Liver (tissue), 9 donors: ENCODE results near the gene ABCB1. TPM values are rescaled to one million over a fixed set of nuclear protein-coding genes. Genes with fewer than 3 reads are reported as not detected.

Experiments
- DNase-seq: peaks from one replicate; pipeline ENCODE4 v3.0.0-alpha.2; 2017; ENCODE audit warnings: low spot score
- H3K27ac ChIP-seq, 2 donors: one replicate each; pipeline ENCODE4 v1.7.0; 2013; ENCODE audit warnings: inconsistent platforms in 2 of 2, low read length in 2 of 2, control low read depth in 1 of 2, low read depth in 1 of 2, mild to moderate bottlenecking in 1 of 2
- H3K27me3 ChIP-seq, 4 donors: one replicate each; pipeline versions ENCODE4 v1.6.1 to v1.7.0; 2013; ENCODE audit warnings: low read length in 3 of 4, inconsistent platforms in 1 of 4, mild to moderate bottlenecking in 1 of 4, moderate library complexity in 1 of 4; ENCODE audit not compliant: control insufficient read depth in 4 of 4, insufficient read depth in 4 of 4
- H3K36me3 ChIP-seq, 4 donors: one replicate each; pipeline versions ENCODE4 v1.6.1 to v1.7.0; 2013; ENCODE audit warnings: low read length in 3 of 4, mild to moderate bottlenecking in 3 of 4, low read depth in 1 of 4, moderate library complexity in 1 of 4; ENCODE audit not compliant: control insufficient read depth in 4 of 4, insufficient read depth in 3 of 4
- H3K4me1 ChIP-seq, 4 donors: one replicate each; pipeline versions ENCODE4 v1.6.1 to v1.7.0; 2013; ENCODE audit warnings: low read length in 3 of 4, mild to moderate bottlenecking in 3 of 4, moderate library complexity in 1 of 4; ENCODE audit not compliant: control insufficient read depth in 4 of 4, insufficient read depth in 4 of 4
- H3K4me3 ChIP-seq, 3 donors: one replicate each; pipeline versions ENCODE4 v1.6.1 to v1.7.0; 2013; ENCODE audit warnings: low read length in 3 of 3, control low read depth in 1 of 3, low read depth in 1 of 3, mild to moderate bottlenecking in 1 of 3
- H3K9ac ChIP-seq, 2 donors: one replicate each; pipeline ENCODE4 v1.7.0; 2013; ENCODE audit warnings: low read length in 2 of 2, mild to moderate bottlenecking in 2 of 2, moderate library complexity in 2 of 2, control low read depth in 1 of 2, low read depth in 1 of 2
- H3K9me3 ChIP-seq, 4 donors: one replicate each; pipeline versions ENCODE4 v1.6.1 to v1.7.0; 2013; ENCODE audit warnings: low read length in 3 of 4; ENCODE audit not compliant: control insufficient read depth in 4 of 4
- EGR1 ChIP-seq, 2 donors: IDR thresholded peaks; 2 replicates each; pipeline ENCODE4 v1.6.1; 2016 to 2018; ENCODE audit warnings: antibody characterized with exemption in 2 of 2, low read depth in 2 of 2
- FOXA1 ChIP-seq: IDR thresholded peaks from 2 replicates; pipeline ENCODE4 v1.6.1; 2016; ENCODE audit warnings: antibody characterized with exemption
- FOXA2 ChIP-seq: IDR thresholded peaks from 2 replicates; pipeline ENCODE4 v1.6.1; 2016; ENCODE audit warnings: antibody characterized with exemption
- GABPA ChIP-seq, 2 donors: IDR thresholded peaks in 1 of 2; conservative IDR thresholded peaks in 1 of 2; 2 replicates each; pipeline ENCODE4 v1.6.1; 2016; ENCODE audit warnings: antibody characterized with exemption in 2 of 2, mild to moderate bottlenecking in 1 of 2, moderate library complexity in 1 of 2
- HNF4G ChIP-seq: IDR thresholded peaks from 2 replicates; pipeline ENCODE4 v1.6.1; 2016; ENCODE audit warnings: antibody characterized with exemption
- JUND ChIP-seq, 2 donors: IDR thresholded peaks; 2 replicates each; pipeline ENCODE4 v1.6.1; 2016; ENCODE audit warnings: antibody characterized with exemption in 2 of 2
- NR2F2 ChIP-seq: IDR thresholded peaks from 2 replicates; pipeline ENCODE4 v1.6.1; 2016; ENCODE audit warnings: antibody characterized with exemption
- RAD21 ChIP-seq, 2 donors: IDR thresholded peaks; 2 replicates each; pipeline ENCODE4 v1.6.1; 2016; ENCODE audit warnings: antibody characterized with exemption in 2 of 2, mild to moderate bottlenecking in 2 of 2
- RXRA ChIP-seq, 2 donors: IDR thresholded peaks; 2 replicates each; pipeline ENCODE4 v1.6.1; 2017 to 2018; ENCODE audit warnings: antibody characterized with exemption in 2 of 2, mild to moderate bottlenecking in 1 of 2
- SP1 ChIP-seq: IDR thresholded peaks from 2 replicates; pipeline ENCODE4 v1.6.1; 2018; ENCODE audit warnings: antibody characterized with exemption, mild to moderate bottlenecking
- TAF1 ChIP-seq: conservative IDR thresholded peaks from 2 replicates; pipeline ENCODE4 v1.6.1; 2016; ENCODE audit warnings: antibody characterized with exemption, mild to moderate bottlenecking
- YY1 ChIP-seq: IDR thresholded peaks from 2 replicates; pipeline ENCODE4 v1.6.1; 2016; ENCODE audit warnings: antibody characterized with exemption, mild to moderate bottlenecking
- whole genome bisulfite sequencing: extraction: QIAGEN DNeasy Blood & Tissue Kit; methylation state at CpG from one replicate; pipeline ENCODE4 v1.1.7; 2013; 5-methylcytosine and 5-hydroxymethylcytosine counted together
- polyA plus RNA-seq, 2 donors: library from polyadenylated mRNA; stranded (reverse) in 1 of 2; unstranded in 1 of 2; fragments of 200-250 nt in 1 of 2; fragments of >200 nt in 1 of 2; fragmentation: Nextera tagmentation in 1 of 2; extraction: Ambion mirVana in 1 of 2; gene quantifications; one replicate each; pipeline versions ENCODE4 v1.2.1 to v1.2.3, GENCODE V29; 2013 to 2015
- total RNA-seq, 2 donors: library from RNA; depleted of rRNA; stranded (reverse); fragments of >200 nt; gene quantifications; one replicate each; pipeline ENCODE4 v1.2.3, GENCODE V29; 2014
- TF ChIP-seq, protein P1 (sequence below): IDR thresholded peaks from 2 replicates; pipeline ENCODE4 v1.6.1; 2016; ENCODE audit warnings: antibody characterized with exemption
- TF ChIP-seq, protein P2 (sequence below): IDR thresholded peaks from 2 replicates; pipeline ENCODE4 v1.6.1; 2016; ENCODE audit warnings: antibody characterized with exemption, mild to moderate bottlenecking
- TF ChIP-seq, protein P3 (sequence below): IDR thresholded peaks from 2 replicates; pipeline ENCODE4 v1.6.1; 2016; ENCODE audit warnings: antibody characterized with exemption
- donor health status: healthy.
- donor health status: healthy.
- donor health status: healthy.
- donor health status: healthy.
- donor health status: healthy.

The ABCB1 gene
- total and polyA plus RNA-seq, 4 donors: 11.9 to 53.2 (median 21.0) TPM

DNA sequence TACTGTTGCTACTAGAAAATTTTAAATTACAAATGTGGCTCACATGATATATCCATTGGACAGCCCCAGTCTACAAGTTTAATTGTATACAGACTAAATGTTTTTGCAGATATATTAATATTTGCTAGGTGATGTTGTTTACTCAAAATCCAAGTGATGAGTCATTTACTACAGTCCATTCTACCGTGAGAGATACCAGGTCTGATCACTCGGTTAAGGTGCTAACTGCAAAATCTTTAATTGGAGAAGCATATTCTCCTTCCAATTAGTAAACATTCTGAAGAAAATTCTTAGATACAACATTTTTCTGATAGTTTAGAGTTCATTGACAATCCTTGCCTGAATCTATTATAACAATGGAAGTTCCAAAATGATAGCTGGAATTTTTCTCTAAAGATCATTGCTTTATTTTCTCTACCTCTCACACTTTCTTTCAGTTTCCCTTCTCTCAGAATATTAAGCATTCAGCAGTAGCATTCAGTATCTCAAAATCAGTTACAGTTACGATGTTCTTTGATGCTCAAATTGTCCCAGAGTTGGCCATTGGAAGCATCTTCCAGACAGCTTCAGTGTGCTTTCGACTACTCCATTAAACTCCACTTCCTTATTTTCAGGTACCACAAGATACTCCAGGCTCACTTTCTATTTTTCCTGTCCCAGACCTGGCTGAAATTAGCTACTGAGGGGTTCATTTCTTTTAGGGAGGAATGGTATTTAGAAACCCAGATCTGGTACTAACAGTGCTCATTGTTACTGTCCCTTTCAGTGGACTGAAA, 2.3 kb downstream of the ABCB1 start:
- no peaks in the 10 kb centered on the region for H3K27me3 ChIP-seq
- H3K27ac ChIP-seq: peak overlapping the region; percentile 2 to 28
- H3K9me3 ChIP-seq: no peaks in the 10 kb centered on the region
- peaks cover 0 to 18% (median 2%) of the 10 kb centered on the region in 4 donors for H3K4me1 ChIP-seq
- peak overlapping the region in 1 of 2 donors; percentile 27 for H3K9ac ChIP-seq
- DNase-seq: no peak
- TF ChIP-seq GABPA (IDR thresholded peaks at IDR 0.05 in 1 of 2, conservative IDR thresholded peaks at IDR 0.05 in 1 of 2): no peak
- TF ChIP-seq, protein P1, sequence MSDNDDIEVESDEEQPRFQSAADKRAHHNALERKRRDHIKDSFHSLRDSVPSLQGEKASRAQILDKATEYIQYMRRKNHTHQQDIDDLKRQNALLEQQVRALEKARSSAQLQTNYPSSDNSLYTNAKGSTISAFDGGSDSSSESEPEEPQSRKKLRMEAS: no peak
- TF ChIP-seq HNF4G: no peak
- TF ChIP-seq EGR1 (IDR thresholded peaks at IDR 0.05; ENCODE audit: low read depth in 2 of 2): no peak
- TF ChIP-seq TAF1: no peak
- TF ChIP-seq, protein P2, sequence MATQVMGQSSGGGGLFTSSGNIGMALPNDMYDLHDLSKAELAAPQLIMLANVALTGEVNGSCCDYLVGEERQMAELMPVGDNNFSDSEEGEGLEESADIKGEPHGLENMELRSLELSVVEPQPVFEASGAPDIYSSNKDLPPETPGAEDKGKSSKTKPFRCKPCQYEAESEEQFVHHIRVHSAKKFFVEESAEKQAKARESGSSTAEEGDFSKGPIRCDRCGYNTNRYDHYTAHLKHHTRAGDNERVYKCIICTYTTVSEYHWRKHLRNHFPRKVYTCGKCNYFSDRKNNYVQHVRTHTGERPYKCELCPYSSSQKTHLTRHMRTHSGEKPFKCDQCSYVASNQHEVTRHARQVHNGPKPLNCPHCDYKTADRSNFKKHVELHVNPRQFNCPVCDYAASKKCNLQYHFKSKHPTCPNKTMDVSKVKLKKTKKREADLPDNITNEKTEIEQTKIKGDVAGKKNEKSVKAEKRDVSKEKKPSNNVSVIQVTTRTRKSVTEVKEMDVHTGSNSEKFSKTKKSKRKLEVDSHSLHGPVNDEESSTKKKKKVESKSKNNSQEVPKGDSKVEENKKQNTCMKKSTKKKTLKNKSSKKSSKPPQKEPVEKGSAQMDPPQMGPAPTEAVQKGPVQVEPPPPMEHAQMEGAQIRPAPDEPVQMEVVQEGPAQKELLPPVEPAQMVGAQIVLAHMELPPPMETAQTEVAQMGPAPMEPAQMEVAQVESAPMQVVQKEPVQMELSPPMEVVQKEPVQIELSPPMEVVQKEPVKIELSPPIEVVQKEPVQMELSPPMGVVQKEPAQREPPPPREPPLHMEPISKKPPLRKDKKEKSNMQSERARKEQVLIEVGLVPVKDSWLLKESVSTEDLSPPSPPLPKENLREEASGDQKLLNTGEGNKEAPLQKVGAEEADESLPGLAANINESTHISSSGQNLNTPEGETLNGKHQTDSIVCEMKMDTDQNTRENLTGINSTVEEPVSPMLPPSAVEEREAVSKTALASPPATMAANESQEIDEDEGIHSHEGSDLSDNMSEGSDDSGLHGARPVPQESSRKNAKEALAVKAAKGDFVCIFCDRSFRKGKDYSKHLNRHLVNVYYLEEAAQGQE: no peak
- no peak for TF ChIP-seq NR2F2
- TF ChIP-seq SP1: no peak
- TF ChIP-seq YY1: no peak
- TF ChIP-seq FOXA1: no peak
- TF ChIP-seq JUND (IDR thresholded peaks at IDR 0.05): no peak
- TF ChIP-seq RAD21 (IDR thresholded peaks at IDR 0.05): no peak
- no peaks in the 10 kb centered on the region for H3K36me3 ChIP-seq
- WGBS: 58% methylated on average over 4 of the region's 4 CpGs
- peak overlapping the region; percentile 3 to 23 (median 17) for H3K4me3 ChIP-seq

DNA sequence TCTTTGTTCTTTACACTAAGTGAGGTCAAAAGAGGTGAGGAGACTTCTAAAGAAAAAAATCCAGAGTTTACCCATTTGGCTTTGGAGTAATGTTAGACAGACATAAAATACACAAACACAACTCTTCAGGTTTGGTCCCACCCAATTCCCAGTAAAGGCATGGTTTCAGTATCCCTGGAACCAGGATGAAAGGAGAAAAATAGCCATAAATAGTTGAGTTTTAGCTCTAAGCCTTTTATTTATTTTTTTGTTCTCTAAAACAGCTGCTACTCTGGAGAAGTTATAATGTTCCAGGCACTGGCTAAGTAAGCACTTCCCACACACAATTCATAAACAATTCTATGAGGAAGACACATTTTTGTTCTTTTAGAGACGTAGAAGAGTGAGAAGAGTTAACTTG, 4.0 kb downstream of the ABCB1 start:
- Histone ChIP-seq H3K4me1 (peaks cover 0 to 15% (median 2%) of the 10 kb centered on the region in 4 donors), H3K27ac (no peak overlapping the region), H3K9ac (no peak overlapping the region), H3K4me3 (no peak overlapping the region), H3K27me3 (no peaks in the 10 kb centered on the region), H3K36me3 (peaks cover 0 to 3% (median 0%) of the 10 kb centered on the region in 4 donors), H3K9me3 (no peaks in the 10 kb centered on the region)
- TF ChIP-seq FOXA2 (no peak), YY1 (no peak)
- 81% methylated on average over 1 of the region's 1 CpG for WGBS
- DNase-seq: no peak

DNA sequence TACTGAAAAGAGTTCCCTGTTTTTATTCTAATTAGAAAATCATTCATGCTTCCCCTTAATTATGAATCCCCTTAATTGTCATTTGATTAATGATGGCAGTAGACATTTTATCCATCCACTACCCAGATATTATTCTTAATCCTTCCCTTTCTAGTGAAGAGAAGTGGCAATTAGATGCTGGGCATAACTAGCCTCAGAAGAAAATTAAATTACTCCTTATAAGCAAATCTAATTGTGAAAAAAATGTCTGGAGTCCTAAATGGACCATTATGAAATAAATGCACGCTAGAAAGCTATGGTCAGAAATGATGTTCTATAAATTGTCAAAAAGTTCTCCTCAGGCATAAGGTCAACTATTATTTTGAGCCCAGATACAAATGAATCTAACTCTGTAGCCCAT, 4.5 kb downstream of the ABCB1 start:
- peaks cover 0 to 4% (median 0%) of the 10 kb centered on the region in 4 donors for H3K36me3 ChIP-seq
- 90% methylated on average over 1 of the region's 1 CpG for WGBS
- TF ChIP-seq, protein P3, sequence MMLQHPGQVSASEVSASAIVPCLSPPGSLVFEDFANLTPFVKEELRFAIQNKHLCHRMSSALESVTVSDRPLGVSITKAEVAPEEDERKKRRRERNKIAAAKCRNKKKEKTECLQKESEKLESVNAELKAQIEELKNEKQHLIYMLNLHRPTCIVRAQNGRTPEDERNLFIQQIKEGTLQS: no peak
- TF ChIP-seq RXRA (IDR thresholded peaks at IDR 0.05): no peak
- H3K9ac ChIP-seq: no peak overlapping the region
- H3K9me3 ChIP-seq: no peaks in the 10 kb centered on the region
- DNase-seq: no peak
- H3K4me3 ChIP-seq: no peak overlapping the region
- H3K27ac ChIP-seq: no peak overlapping the region
- H3K27me3 ChIP-seq: no peaks in the 10 kb centered on the region
- peaks cover 0 to 13% (median 2%) of the 10 kb centered on the region in 4 donors for H3K4me1 ChIP-seq
